ENCODE data around the gene ZNF277.

ZNF277 gene

DNA sequence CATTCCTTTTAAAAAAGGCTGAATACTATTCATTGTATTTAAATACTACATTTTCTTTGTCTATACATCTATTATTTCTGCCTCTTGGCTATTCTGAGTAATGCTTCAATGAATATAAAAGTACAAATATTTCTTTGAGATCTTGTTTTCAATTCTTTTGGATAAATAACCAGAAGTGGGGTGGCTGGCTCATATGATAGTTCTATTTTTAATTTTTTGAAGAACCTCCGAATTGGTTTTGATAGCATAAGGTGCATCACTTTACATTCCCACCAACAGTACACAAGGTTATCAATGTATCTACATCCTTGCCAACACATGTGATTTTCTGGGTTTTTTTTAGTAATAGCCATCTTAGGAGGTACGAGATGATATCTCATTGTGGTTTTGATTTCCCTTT is 72.5 kb downstream of the ZNF277 start:
- no peak for TF ChIP-seq ISL1 (CRISPR knock-in tag; IDR thresholded peaks at IDR 0.05)
- TF ChIP-seq CSDC2 (CRISPR knock-in tag; IDR thresholded peaks at IDR 0.05) = no peak
- TF ChIP-seq, protein P1, sequence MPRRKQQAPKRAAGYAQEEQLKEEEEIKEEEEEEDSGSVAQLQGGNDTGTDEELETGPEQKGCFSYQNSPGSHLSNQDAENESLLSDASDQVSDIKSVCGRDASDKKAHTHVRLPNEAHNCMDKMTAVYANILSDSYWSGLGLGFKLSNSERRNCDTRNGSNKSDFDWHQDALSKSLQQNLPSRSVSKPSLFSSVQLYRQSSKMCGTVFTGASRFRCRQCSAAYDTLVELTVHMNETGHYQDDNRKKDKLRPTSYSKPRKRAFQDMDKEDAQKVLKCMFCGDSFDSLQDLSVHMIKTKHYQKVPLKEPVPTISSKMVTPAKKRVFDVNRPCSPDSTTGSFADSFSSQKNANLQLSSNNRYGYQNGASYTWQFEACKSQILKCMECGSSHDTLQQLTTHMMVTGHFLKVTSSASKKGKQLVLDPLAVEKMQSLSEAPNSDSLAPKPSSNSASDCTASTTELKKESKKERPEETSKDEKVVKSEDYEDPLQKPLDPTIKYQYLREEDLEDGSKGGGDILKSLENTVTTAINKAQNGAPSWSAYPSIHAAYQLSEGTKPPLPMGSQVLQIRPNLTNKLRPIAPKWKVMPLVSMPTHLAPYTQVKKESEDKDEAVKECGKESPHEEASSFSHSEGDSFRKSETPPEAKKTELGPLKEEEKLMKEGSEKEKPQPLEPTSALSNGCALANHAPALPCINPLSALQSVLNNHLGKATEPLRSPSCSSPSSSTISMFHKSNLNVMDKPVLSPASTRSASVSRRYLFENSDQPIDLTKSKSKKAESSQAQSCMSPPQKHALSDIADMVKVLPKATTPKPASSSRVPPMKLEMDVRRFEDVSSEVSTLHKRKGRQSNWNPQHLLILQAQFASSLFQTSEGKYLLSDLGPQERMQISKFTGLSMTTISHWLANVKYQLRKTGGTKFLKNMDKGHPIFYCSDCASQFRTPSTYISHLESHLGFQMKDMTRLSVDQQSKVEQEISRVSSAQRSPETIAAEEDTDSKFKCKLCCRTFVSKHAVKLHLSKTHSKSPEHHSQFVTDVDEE (CRISPR knock-in tag; IDR thresholded peaks at IDR 0.05) = no peak
- no peak for TF ChIP-seq TOX (CRISPR knock-in tag; IDR thresholded peaks at IDR 0.05; ENCODE audit: borderline replicate concordance)
- TF ChIP-seq, protein P2, sequence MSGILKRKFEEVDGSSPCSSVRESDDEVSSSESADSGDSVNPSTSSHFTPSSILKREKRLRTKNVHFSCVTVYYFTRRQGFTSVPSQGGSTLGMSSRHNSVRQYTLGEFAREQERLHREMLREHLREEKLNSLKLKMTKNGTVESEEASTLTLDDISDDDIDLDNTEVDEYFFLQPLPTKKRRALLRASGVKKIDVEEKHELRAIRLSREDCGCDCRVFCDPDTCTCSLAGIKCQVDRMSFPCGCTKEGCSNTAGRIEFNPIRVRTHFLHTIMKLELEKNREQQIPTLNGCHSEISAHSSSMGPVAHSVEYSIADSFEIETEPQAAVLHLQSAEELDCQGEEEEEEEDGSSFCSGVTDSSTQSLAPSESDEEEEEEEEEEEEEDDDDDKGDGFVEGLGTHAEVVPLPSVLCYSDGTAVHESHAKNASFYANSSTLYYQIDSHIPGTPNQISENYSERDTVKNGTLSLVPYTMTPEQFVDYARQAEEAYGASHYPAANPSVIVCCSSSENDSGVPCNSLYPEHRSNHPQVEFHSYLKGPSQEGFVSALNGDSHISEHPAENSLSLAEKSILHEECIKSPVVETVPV (CRISPR knock-in tag; IDR thresholded peaks at IDR 0.05) = no peak
- no peak for TF ChIP-seq SNAI2 (CRISPR knock-in tag; IDR thresholded peaks at IDR 0.05)
- TF ChIP-seq, protein P3, sequence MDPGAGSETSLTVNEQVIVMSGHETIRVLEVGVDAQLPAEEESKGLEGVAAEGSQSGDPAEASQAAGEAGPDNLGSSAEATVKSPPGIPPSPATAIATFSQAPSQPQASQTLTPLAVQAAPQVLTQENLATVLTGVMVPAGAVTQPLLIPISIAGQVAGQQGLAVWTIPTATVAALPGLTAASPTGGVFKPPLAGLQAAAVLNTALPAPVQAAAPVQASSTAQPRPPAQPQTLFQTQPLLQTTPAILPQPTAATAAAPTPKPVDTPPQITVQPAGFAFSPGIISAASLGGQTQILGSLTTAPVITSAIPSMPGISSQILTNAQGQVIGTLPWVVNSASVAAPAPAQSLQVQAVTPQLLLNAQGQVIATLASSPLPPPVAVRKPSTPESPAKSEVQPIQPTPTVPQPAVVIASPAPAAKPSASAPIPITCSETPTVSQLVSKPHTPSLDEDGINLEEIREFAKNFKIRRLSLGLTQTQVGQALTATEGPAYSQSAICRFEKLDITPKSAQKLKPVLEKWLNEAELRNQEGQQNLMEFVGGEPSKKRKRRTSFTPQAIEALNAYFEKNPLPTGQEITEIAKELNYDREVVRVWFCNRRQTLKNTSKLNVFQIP (CRISPR knock-in tag; IDR thresholded peaks at IDR 0.05; ENCODE audit: borderline replicate concordance, low read depth) = no peak
- no peak for TF ChIP-seq ZC3H10 (CRISPR knock-in tag; IDR thresholded peaks at IDR 0.05)
- no peak for TF ChIP-seq ZFP3 (CRISPR knock-in tag; IDR thresholded peaks at IDR 0.05)
- TF ChIP-seq ZNF565 (CRISPR knock-in tag; conservative IDR thresholded peaks at IDR 0.05; ENCODE audit: low read depth) = no peak
- TF ChIP-seq PPARA (CRISPR knock-in tag; IDR thresholded peaks at IDR 0.05; ENCODE audit: borderline replicate concordance) = no peak
- TF ChIP-seq ZNF70 (CRISPR knock-in tag; IDR thresholded peaks at IDR 0.05) = no peak
- TF ChIP-seq GLIS3 (CRISPR knock-in tag; IDR thresholded peaks at IDR 0.05) = no peak
- ATAC-seq = no peak

DNA sequence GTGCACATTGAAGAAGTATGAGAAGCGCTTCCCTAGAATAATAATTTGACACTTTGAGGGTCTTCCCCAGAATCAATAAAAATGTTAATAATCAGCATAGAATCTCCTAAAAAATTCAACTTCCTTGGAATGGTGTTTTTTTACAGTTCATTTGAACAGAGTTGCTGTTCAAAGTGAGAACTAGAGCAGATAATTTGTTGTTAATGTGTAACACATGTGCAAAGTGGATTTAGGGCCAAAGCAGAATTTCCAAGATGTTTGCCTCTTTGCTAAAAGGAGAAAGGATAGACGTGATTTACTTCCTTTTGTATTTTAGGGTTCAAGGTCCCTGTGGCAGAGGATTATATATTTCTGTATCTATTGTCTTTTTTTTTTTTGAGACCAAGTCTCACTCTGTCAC is 73.8 kb downstream of the ZNF277 start:
- TF ChIP-seq ZFP3 (CRISPR knock-in tag; IDR thresholded peaks at IDR 0.05) (no peak), RARB (CRISPR knock-in tag; IDR thresholded peaks at IDR 0.05) (no peak), ARNTL (CRISPR knock-in tag; IDR thresholded peaks at IDR 0.05; ENCODE audit: borderline replicate concordance, low read depth) (no peak), ZC3H10 (CRISPR knock-in tag; IDR thresholded peaks at IDR 0.05) (no peak)
- TF ChIP-seq, protein P3 (CRISPR knock-in tag; IDR thresholded peaks at IDR 0.05; ENCODE audit: borderline replicate concordance, low read depth) = no peak
- no peak for ATAC-seq

DNA sequence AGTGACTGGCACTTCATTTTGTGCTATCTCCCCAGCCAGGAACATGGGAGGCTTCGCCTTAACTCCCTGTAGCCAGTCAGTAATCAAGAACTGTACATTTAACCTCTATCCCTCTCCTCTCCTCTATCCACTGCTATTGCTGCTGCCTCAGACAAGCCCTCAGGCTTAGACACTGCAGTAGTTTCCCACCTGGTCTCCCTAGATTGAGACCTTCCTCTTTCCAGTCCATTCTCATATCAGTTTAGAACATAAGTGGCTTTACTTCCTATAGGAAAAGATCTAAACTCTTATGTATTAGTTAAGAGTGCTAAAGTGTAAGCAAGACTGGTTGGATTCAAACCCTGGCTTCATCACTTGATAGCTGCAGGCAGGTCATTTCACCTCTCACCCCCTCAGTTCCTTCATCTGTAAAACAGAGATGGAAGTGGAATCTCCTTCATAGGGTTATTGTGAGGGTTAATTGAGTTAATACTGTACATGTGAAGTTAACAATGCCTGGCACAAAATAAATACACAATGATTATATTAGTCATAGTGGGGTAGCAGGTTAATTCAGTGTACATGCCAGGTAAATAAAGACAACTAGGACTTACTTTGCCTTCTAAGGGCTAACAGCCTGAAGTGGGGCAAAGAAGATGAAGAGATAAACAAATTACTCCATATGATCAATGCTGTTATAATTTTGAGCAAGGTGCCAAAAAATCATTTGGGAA is 76.1 kb downstream of the ZNF277 start:
- TF ChIP-seq, protein P4, sequence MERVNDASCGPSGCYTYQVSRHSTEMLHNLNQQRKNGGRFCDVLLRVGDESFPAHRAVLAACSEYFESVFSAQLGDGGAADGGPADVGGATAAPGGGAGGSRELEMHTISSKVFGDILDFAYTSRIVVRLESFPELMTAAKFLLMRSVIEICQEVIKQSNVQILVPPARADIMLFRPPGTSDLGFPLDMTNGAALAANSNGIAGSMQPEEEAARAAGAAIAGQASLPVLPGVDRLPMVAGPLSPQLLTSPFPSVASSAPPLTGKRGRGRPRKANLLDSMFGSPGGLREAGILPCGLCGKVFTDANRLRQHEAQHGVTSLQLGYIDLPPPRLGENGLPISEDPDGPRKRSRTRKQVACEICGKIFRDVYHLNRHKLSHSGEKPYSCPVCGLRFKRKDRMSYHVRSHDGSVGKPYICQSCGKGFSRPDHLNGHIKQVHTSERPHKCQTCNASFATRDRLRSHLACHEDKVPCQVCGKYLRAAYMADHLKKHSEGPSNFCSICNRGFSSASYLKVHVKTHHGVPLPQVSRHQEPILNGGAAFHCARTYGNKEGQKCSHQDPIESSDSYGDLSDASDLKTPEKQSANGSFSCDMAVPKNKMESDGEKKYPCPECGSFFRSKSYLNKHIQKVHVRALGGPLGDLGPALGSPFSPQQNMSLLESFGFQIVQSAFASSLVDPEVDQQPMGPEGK (CRISPR knock-in tag; IDR thresholded peaks at IDR 0.05; ENCODE audit: borderline replicate concordance) = no peak
- no peak for ATAC-seq

DNA sequence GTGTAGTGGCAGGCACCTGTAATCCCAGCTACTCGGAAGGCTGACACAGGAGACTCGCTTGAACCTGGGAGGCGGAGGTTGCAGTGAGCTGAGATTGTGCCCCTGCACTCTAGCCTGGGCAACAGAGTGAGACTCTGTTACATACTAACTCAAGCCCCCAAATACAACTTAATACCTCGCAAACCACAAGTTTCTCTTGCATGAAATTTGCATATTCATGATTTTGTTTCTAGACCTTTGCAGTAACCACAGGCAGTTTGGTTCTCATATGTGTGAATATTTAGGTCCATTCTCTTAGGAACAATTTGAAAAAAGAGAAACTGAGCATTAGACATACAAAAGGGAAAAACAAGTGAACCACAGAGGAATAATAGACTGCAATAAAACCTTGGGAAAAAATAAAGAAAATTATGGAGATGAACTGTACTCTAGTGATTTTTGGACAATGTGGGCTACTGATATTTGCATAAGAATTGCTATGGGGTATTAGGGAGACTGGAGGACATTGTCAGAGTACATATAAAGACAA is 77.0 kb downstream of the ZNF277 start:
- TF ChIP-seq TOX (CRISPR knock-in tag; IDR thresholded peaks at IDR 0.05; ENCODE audit: borderline replicate concordance) (no peak), CSDC2 (CRISPR knock-in tag; IDR thresholded peaks at IDR 0.05) (no peak), GLIS3 (CRISPR knock-in tag; IDR thresholded peaks at IDR 0.05) (no peak), ZNF70 (CRISPR knock-in tag; IDR thresholded peaks at IDR 0.05) (no peak), RARB (CRISPR knock-in tag; IDR thresholded peaks at IDR 0.05) (no peak), ZFP3 (CRISPR knock-in tag; IDR thresholded peaks at IDR 0.05) (no peak), ISL1 (CRISPR knock-in tag; IDR thresholded peaks at IDR 0.05) (no peak)
- TF ChIP-seq, protein P5, sequence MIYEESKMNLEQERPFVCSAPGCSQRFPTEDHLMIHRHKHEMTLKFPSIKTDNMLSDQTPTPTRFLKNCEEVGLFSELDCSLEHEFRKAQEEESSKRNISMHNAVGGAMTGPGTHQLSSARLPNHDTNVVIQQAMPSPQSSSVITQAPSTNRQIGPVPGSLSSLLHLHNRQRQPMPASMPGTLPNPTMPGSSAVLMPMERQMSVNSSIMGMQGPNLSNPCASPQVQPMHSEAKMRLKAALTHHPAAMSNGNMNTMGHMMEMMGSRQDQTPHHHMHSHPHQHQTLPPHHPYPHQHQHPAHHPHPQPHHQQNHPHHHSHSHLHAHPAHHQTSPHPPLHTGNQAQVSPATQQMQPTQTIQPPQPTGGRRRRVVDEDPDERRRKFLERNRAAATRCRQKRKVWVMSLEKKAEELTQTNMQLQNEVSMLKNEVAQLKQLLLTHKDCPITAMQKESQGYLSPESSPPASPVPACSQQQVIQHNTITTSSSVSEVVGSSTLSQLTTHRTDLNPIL (CRISPR knock-in tag; IDR thresholded peaks at IDR 0.05; ENCODE audit: low read depth) = no peak
- no peak for ATAC-seq

Measured in SK-N-SH treated with all-trans-retinoic acid at 6 μM for 48 hours (cell line).